A673 (cell line): Measurements from ENCODE around the gene OR2T10.

Source experiments
- CTCF ChIP-seq: fragments of 300-800, 200-600 bp; sonication (generic); conservative IDR thresholded peaks from 2 replicates; pipeline ENCODE4 v1.5.1; 2017; ENCODE audit warnings: low read depth, mild to moderate bottlenecking, antibody characterized with exemption, low read length, moderate library complexity, mixed read lengths
- EZH2 ChIP-seq: fragments of 200-600 bp; sonication (generic); IDR thresholded peaks from 2 replicates; pipeline ENCODE4 v1.6.1; 2017; ENCODE audit warnings: borderline replicate concordance, low read depth, mild to moderate bottlenecking, mixed read lengths, antibody characterized with exemption, low read length; ENCODE audit not compliant: poor library complexity, severe bottlenecking

GRCh38 chr1:248610301-248610700, 12.8 kb upstream of the OR2T10 start:
- no peak for TF ChIP-seq CTCF
- TF ChIP-seq EZH2: no peak
